ENCODE results near the gene INSIG1.

DNA sequence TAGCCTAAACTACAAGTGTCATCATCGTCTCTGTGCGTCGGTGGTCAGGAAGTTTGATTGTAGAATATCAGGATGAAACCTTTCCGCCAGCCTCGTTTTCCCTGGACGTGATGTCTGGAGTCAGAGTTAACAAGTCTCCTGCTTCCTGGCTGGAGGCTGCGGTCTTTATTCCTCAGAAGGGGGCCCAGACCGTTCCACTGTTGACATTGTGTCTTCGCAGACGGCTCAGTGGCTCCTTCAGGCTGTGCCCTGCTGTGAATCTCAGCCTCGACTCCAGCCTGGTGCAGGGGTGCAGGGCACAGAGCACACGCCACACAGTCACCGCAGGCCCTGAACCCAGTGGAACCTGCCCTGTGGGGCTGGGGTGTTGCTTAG, 37.2 kb upstream of the INSIG1 start:
- TF ChIP-seq POLR2AphosphoS5 (IDR thresholded peaks at IDR 0.05) (no peak), CTCF (IDR thresholded peaks at IDR 0.05) (no peak)

Measured in transverse colon (tissue), 4 donors.